H1 (cell line): ENCODE data around the gene BEST2. TPM values are rescaled to one million over a fixed set of nuclear protein-coding genes. Genes with fewer than 3 reads are reported as not detected.

ENCODE experiments used
- CTCF ChIA-PET: fragments of 300-600 bp; sonication (Branson Sonifier 250); formaldehyde crosslinking; loops from one replicate; lab custom pipeline; 2021; ENCODE audit not compliant: partially characterized antibody; lab: Charles Lee
- POLR2A ChIA-PET: fragments of 300-600 bp; sonication (Branson Sonifier 250); formaldehyde crosslinking; loops from one replicate; lab custom pipeline; 2021; ENCODE audit warnings: inconsistent platforms; ENCODE audit not compliant: partially characterized antibody; lab: Charles Lee
- DNase-seq, 2 experiments: peaks; one replicate each; pipeline versions ENCODE4 v3.0.0 to v3.0.0-alpha.2; 2010 to 2022; ENCODE audit warnings: low spot score in 2 of 2, low read depth in 1 of 2, mixed read lengths in 1 of 2
- FAIRE-seq: peaks from 2 replicates; lab custom pipeline; 2011; peaks lifted over from hg19 to GRCh38; lab: Jason Lieb, UNC
- H2AFZ ChIP-seq: 2 replicates; pipeline ENCODE4 v1.8.1; 2012; ENCODE audit warnings: low read length, inconsistent platforms
- H2AK5ac ChIP-seq: 2 replicates; pipeline ENCODE4 v1.6.1; 2013; ENCODE audit warnings: low read depth, low read length
- H2BK120ac ChIP-seq: replicated peaks from 2 replicates; pipeline ENCODE3; 2013; ENCODE audit warnings: low read depth, low read length, inconsistent platforms
- H2BK12ac ChIP-seq: 2 replicates; pipeline ENCODE4 v1.6.1; 2013; ENCODE audit warnings: low read depth, low read length
- H2BK15ac ChIP-seq: 2 replicates; pipeline ENCODE4 v1.6.1; 2013; ENCODE audit warnings: low read length
- H2BK20ac ChIP-seq: 2 replicates; pipeline ENCODE4 v1.6.1; 2013; ENCODE audit warnings: low read length
- H2BK5ac ChIP-seq: 2 replicates; pipeline ENCODE4 v1.6.1; 2013; ENCODE audit warnings: low read depth, low read length
- H3K14ac ChIP-seq: 2 replicates; pipeline ENCODE4 v1.6.1; 2013; ENCODE audit warnings: inconsistent platforms; ENCODE audit not compliant: insufficient read length
- H3K18ac ChIP-seq: 2 replicates; pipeline ENCODE4 v1.6.1; 2013; ENCODE audit warnings: low read length; ENCODE audit errors: extremely low read depth
- H3K23ac ChIP-seq: 2 replicates; pipeline ENCODE4 v1.6.1; 2013; ENCODE audit warnings: inconsistent platforms; ENCODE audit not compliant: insufficient read length
- H3K23me2 ChIP-seq: 2 replicates; pipeline ENCODE4 v1.6.1; 2013; ENCODE audit warnings: low read depth, low read length
- H3K27ac ChIP-seq: 2 replicates; pipeline ENCODE4 v1.6.1; 2011; ENCODE audit warnings: low read depth, low read length, inconsistent platforms
- H3K27me3 ChIP-seq, 4 experiments: replicated peaks in 1 of 4; 1 replicate in 1 of 4; 2 replicates in 3 of 4; pipeline versions ENCODE4 v1.6.1 to v1.8.1; 2011 to 2013; ENCODE audit warnings: low read length in 3 of 4, mild to moderate bottlenecking in 3 of 4, inconsistent platforms in 2 of 4, mixed read lengths in 2 of 4, moderate library complexity in 1 of 4; ENCODE audit not compliant: control insufficient read depth in 3 of 4, insufficient read depth in 3 of 4; ENCODE audit errors: extremely low read depth in 1 of 4
- H3K36me3 ChIP-seq, 4 experiments: 2 replicates each; pipeline versions ENCODE4 v1.6.1 to v1.8.1; 2011 to 2013; ENCODE audit warnings: mild to moderate bottlenecking in 4 of 4, low read length in 3 of 4, moderate library complexity in 2 of 4, control low read depth in 1 of 4, inconsistent platforms in 1 of 4; ENCODE audit not compliant: insufficient read depth in 4 of 4, control insufficient read depth in 2 of 4
- H3K4ac ChIP-seq: replicated peaks from 2 replicates; pipeline ENCODE3; 2013; ENCODE audit warnings: low read length, low read depth, mixed read lengths, inconsistent platforms; ENCODE audit not compliant: insufficient read length
- H3K4me1 ChIP-seq, 4 experiments: replicated peaks in 1 of 4; 1 replicate in 1 of 4; 2 replicates in 3 of 4; pipeline versions ENCODE4 v1.6.1 to v1.8.1; 2011 to 2013; ENCODE audit warnings: low read length in 3 of 4, inconsistent platforms in 2 of 4, mixed read lengths in 1 of 4; ENCODE audit not compliant: insufficient read depth in 4 of 4, control insufficient read depth in 3 of 4
- H3K4me2 ChIP-seq, 2 experiments: 2 replicates each; pipeline versions ENCODE4 v1.6.1 to v1.8.1; 2011 to 2013; ENCODE audit warnings: low read depth in 2 of 2, low read length in 2 of 2, control low read depth in 1 of 2, inconsistent platforms in 1 of 2, mild to moderate bottlenecking in 1 of 2; ENCODE audit not compliant: insufficient read depth in 1 of 2
- H3K4me3 ChIP-seq, 4 experiments: fragments of 200-600, 300-600 bp in 1 of 4; sonication (generic), shearing (Covaris generic), sonication (Bioruptor Twin) in 1 of 4; 2 replicates each; pipeline versions ENCODE4 v1.5.1 to v1.8.1; 2011 to 2016; ENCODE audit warnings: low read length in 4 of 4, low read depth in 3 of 4, control low read depth in 2 of 4, inconsistent platforms in 2 of 4, mild to moderate bottlenecking in 2 of 4, mixed read lengths in 1 of 4, moderate library complexity in 1 of 4; ENCODE audit not compliant: insufficient read depth in 2 of 4; ENCODE audit errors: extremely low read depth in 1 of 4
- H3K56ac ChIP-seq: replicated peaks from 2 replicates; pipeline ENCODE3; 2013; ENCODE audit warnings: low read depth, mild to moderate bottlenecking, mixed read lengths, low read length, inconsistent platforms; ENCODE audit not compliant: insufficient read length
- H3K79me1 ChIP-seq: 2 replicates; pipeline ENCODE4 v1.6.1; 2013; ENCODE audit warnings: low read depth, low read length, control low read depth
- H3K79me2 ChIP-seq, 2 experiments: 2 replicates each; pipeline versions ENCODE4 v1.6.1 to v1.8.1; 2012 to 2013; ENCODE audit warnings: low read length in 2 of 2, mild to moderate bottlenecking in 2 of 2, inconsistent platforms in 1 of 2; ENCODE audit not compliant: insufficient read depth in 2 of 2, control insufficient read depth in 1 of 2
- H3K9ac ChIP-seq, 4 experiments: replicated peaks in 1 of 4; 1 replicate in 1 of 4; 2 replicates in 3 of 4; pipeline versions ENCODE4 v1.6.1 to v1.8.1; 2011 to 2013; ENCODE audit warnings: low read depth in 3 of 4, low read length in 3 of 4, control low read depth in 2 of 4, mild to moderate bottlenecking in 2 of 4, moderate library complexity in 2 of 4, inconsistent platforms in 1 of 4; ENCODE audit errors: extremely low read depth in 1 of 4
- H3K9me3 ChIP-seq, 2 experiments: 2 replicates each; pipeline versions ENCODE4 v1.6.1 to v1.8.1; 2012 to 2013; ENCODE audit warnings: mild to moderate bottlenecking in 2 of 2, moderate library complexity in 2 of 2, control low read depth in 1 of 2, inconsistent platforms in 1 of 2, low read depth in 1 of 2, low read length in 1 of 2, mixed read lengths in 1 of 2; ENCODE audit not compliant: insufficient read depth in 2 of 2
- H4K20me1 ChIP-seq, 2 experiments: replicated peaks in 1 of 2; 2 replicates each; pipeline versions ENCODE3 to v1.8.1; 2011 to 2013; ENCODE audit warnings: inconsistent platforms in 2 of 2, low read length in 2 of 2, mild to moderate bottlenecking in 1 of 2; ENCODE audit not compliant: insufficient read depth in 2 of 2, control insufficient read depth in 1 of 2
- H4K5ac ChIP-seq: 2 replicates; pipeline ENCODE4 v1.6.1; 2013; ENCODE audit warnings: low read length, low read depth, mixed read lengths, inconsistent platforms; ENCODE audit not compliant: insufficient read length
- H4K8ac ChIP-seq: 2 replicates; pipeline ENCODE4 v1.8.0; 2013; ENCODE audit warnings: mild to moderate bottlenecking, moderate library complexity, low read length, inconsistent platforms; ENCODE audit not compliant: insufficient read depth; ENCODE audit errors: extremely low read depth
- H4K91ac ChIP-seq: replicated peaks from 2 replicates; pipeline ENCODE3; 2013; ENCODE audit warnings: low read length, mixed read lengths, inconsistent platforms; ENCODE audit not compliant: insufficient read length
- CREB1 ChIP-seq: IDR thresholded peaks from 2 replicates; pipeline ENCODE4 v1.6.1; 2012; ENCODE audit warnings: inconsistent platforms
- EZH2 ChIP-seq: fragments of 200-600 bp; sonication (generic); IDR thresholded peaks from 2 replicates; pipeline ENCODE4 v1.7.1; 2012; ENCODE audit warnings: low read depth, mild to moderate bottlenecking, moderate library complexity, low read length, inconsistent platforms; ENCODE audit not compliant: severe bottlenecking
- GABPA ChIP-seq: IDR thresholded peaks from 2 replicates; pipeline ENCODE4 v1.6.1; 2011; ENCODE audit warnings: mild to moderate bottlenecking, low read length, moderate library complexity, borderline replicate concordance; ENCODE audit not compliant: insufficient read depth
- HDAC2 ChIP-seq, 2 experiments: fragments of 300-600 bp in 1 of 2; sonication (generic) in 1 of 2; IDR thresholded peaks; 2 replicates each; pipeline ENCODE4 v1.6.1; 2011 to 2012; ENCODE audit warnings: low read depth in 2 of 2, low read length in 2 of 2, mild to moderate bottlenecking in 2 of 2, moderate library complexity in 2 of 2, borderline replicate concordance in 1 of 2, inconsistent platforms in 1 of 2
- NANOG ChIP-seq: IDR thresholded peaks from 2 replicates; pipeline ENCODE4 v1.6.1; 2011; ENCODE audit warnings: low read length, low read depth, mild to moderate bottlenecking, inconsistent platforms; ENCODE audit not compliant: insufficient read depth, poor library complexity, severe bottlenecking
- POLR2AphosphoS5 ChIP-seq: IDR thresholded peaks from 2 replicates; pipeline ENCODE4 v1.6.1; 2011; ENCODE audit warnings: low read depth, low read length
- RAD21 ChIP-seq, 2 experiments: IDR thresholded peaks in 1 of 2; conservative IDR thresholded peaks in 1 of 2; 2 replicates each; pipeline ENCODE4 v1.6.1; 2011; ENCODE audit warnings: low read depth in 2 of 2, low read length in 2 of 2, improper control_type of control experiment in 1 of 2, inconsistent platforms in 1 of 2, mild to moderate bottlenecking in 1 of 2, moderate library complexity in 1 of 2
- SP1 ChIP-seq: IDR thresholded peaks from 2 replicates; pipeline ENCODE4 v1.6.1; 2011; ENCODE audit warnings: low read depth, low read length
- SRF ChIP-seq: IDR thresholded peaks from 2 replicates; pipeline ENCODE4 v1.6.1; 2011; ENCODE audit warnings: mild to moderate bottlenecking, low read depth, low read length, moderate library complexity
- TAF1 ChIP-seq: IDR thresholded peaks from 2 replicates; pipeline ENCODE4 v1.6.1; 2011; ENCODE audit warnings: mild to moderate bottlenecking, low read depth, low read length
- TBP ChIP-seq: IDR thresholded peaks from 2 replicates; pipeline ENCODE4 v1.6.1; 2011; ENCODE audit warnings: low read depth, low read length, improper control_type of control experiment
- WGBS, 2 experiments: shearing (Covaris generic) in 1 of 2; methylation state at CpG; one replicate each; pipeline versions ENCODE4 v1.1.6 to v1.1.7; 2013 to 2015; ENCODE audit warnings: low lambda C conversion rate in 2 of 2, mixed read lengths in 2 of 2, inconsistent platforms in 1 of 2, low coverage in 1 of 2, missing lambda C conversion rate in 1 of 2; ENCODE audit not compliant: insufficient replicate concordance in 2 of 2, insufficient coverage in 1 of 2, insufficient read length in 1 of 2; ENCODE audit errors: extremely low coverage in 1 of 2, missing lambda C conversion rate in 1 of 2; 5-methylcytosine and 5-hydroxymethylcytosine counted together
- polyA plus RNA-seq, 7 experiments: library from polyadenylated mRNA; depleted of rRNA in 3 of 7; stranded (reverse) in 5 of 7; unstranded in 2 of 7; fragments of >200 nt in 5 of 7; fragments of 200-250 nt in 2 of 7; gene quantifications; 1 replicate in 5 of 7; 2 replicates in 1 of 7; 4 replicates in 1 of 7; pipeline versions ENCODE4 v1.2.1 to v1.2.3, GENCODE V29; 2011 to 2013; ENCODE audit warnings: missing spikeins in 2 of 7, mixed read lengths in 2 of 7
- total RNA-seq: library from RNA; stranded (reverse); fragmentation: NEBNext Ultra II Directional; extraction: Animal tissue kit (Norgen Biotek cat#: 25700); gene quantifications from 2 replicates; pipeline ENCODE4 v1.2.1, GENCODE V29; 2021
- TF ChIP-seq, protein P1 (sequence below): IDR thresholded peaks from 2 replicates; pipeline ENCODE4 v1.6.1; 2011; ENCODE audit warnings: low read length, improper control_type of control experiment

The BEST2 gene
- total and polyA plus RNA-seq, 2 of the 8 experiments (the other 6 are each of a cell fraction or from before 2014, with no cell fraction given): 4.6 to 7.3 TPM

DNA sequence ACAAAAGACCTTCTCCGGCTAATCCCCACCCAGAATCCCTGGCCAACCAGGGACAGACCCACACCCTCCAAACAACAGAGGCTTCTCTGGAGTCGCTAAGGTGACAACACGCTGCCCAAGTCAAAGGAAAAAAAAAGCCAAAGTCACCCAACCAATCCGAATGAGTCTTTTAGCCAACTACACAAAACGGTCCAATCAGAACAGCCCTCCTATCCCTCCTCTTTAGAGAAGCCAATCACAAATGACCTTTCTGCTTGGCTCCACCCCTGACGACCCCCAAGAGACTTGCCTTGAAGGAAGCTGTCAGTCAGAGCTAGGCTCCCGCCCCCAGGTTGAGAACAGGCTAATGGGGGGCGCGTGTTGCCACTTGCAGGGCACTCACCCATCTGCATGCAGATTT lies 48.5 kb upstream of the BEST2 start:
- peak; percentile 82 to 89 for DNase-seq
- H4K5ac ChIP-seq: no peak overlapping the region
- no peak overlapping the region for H2BK20ac ChIP-seq
- no peak overlapping the region for H4K91ac ChIP-seq
- no peak overlapping the region for H3K23ac ChIP-seq
- no peaks in the 10 kb centered on the region for H3K79me2 ChIP-seq
- H2BK5ac ChIP-seq: no peak overlapping the region
- peaks cover 4 to 14% of the 10 kb centered on the region in 2 experiments for H4K20me1 ChIP-seq
- H3K56ac ChIP-seq: no peak overlapping the region
- no peak overlapping the region for H2AK5ac ChIP-seq
- no peaks in the 10 kb centered on the region for H3K9me3 ChIP-seq
- 55% methylated on average over 9 of the region's 9 CpGs; no CpG with 5 or more reads in 1 of the 2 experiments for WGBS, 2 experiments
- ChIA-PET CTCF (interaction anchor here (0.8 to 1.1 kb wide), 4 partner anchors 12 to 125 kb away, joined by 3 read pairs; no protein-coding TSS in a partner anchor), POLR2A (interaction anchor here (0.5 to 2.1 kb wide), 21 partner anchors 8 to 450 kb away, joined by 3 to 23 read pairs (median 4); partner anchors contain the start of genes GET3 and TNPO2)
- H3K9ac ChIP-seq: no peak overlapping the region
- no peaks in the 10 kb centered on the region for H3K79me1 ChIP-seq
- peak overlapping the region; percentile 71; the same call in 1 of the 2 replicates for H3K27ac ChIP-seq
- no peak overlapping the region for H2BK12ac ChIP-seq
- H3K4me1 ChIP-seq: peaks cover 0 to 5% (median 2%) of the 10 kb centered on the region in 4 experiments; a peak in 2 of 7 replicates
- H3K4ac ChIP-seq: no peak overlapping the region
- no peaks in the 10 kb centered on the region for H3K23me2 ChIP-seq
- H3K4me3 ChIP-seq: no peak overlapping the region
- H3K4me2 ChIP-seq: no peak overlapping the region
- no peak overlapping the region for H2BK120ac ChIP-seq
- no peak overlapping the region for H3K14ac ChIP-seq
- no peak overlapping the region for H2BK15ac ChIP-seq
- FAIRE-seq: peak; percentile 99
- no peak overlapping the region for H4K8ac ChIP-seq
- H3K27me3 ChIP-seq: no peaks in the 10 kb centered on the region
- peaks cover 31 to 76% (median 54%) of the 10 kb centered on the region in 4 experiments for H3K36me3 ChIP-seq
- no peak overlapping the region for H2AFZ ChIP-seq
- no peak overlapping the region for H3K18ac ChIP-seq
- TF ChIP-seq HDAC2 (IDR thresholded peaks at IDR 0.05; ENCODE audit: borderline replicate concordance in 1 of 2, low read depth in 2 of 2, low read length in 2 of 2) (no peak), TAF1 (peak; percentile 49; the same call in 1 of the 2 replicates), EZH2 (no peak), SP1 (peak; percentile 99), TBP (peak; percentile 75; the same call in 1 of the 2 replicates), GABPA (no peak), POLR2AphosphoS5 (no peak), NANOG (no peak), SRF (no peak), CREB1 (no peak), RAD21 (IDR thresholded peaks at IDR 0.05 in 1 of 2, conservative IDR thresholded peaks at IDR 0.05 in 1 of 2; ENCODE audit: low read depth in 2 of 2, low read length in 2 of 2) (no peak)
- TF ChIP-seq, protein P1, sequence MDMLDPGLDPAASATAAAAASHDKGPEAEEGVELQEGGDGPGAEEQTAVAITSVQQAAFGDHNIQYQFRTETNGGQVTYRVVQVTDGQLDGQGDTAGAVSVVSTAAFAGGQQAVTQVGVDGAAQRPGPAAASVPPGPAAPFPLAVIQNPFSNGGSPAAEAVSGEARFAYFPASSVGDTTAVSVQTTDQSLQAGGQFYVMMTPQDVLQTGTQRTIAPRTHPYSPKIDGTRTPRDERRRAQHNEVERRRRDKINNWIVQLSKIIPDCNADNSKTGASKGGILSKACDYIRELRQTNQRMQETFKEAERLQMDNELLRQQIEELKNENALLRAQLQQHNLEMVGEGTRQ: no peak
